Activated naive CD4-positive, alpha-beta T cell treated with anti-CD3 and anti-CD28 coated beads, Interleukin-2, amount 10 ng/mL, durations not matched to agents 7 days and 5 days (primary cell): ENCODE results near the gene BRINP2.

Source experiments
- CTCF ChIA-PET: fragments of 350-600 bp; sonication (Branson Sonifier 250); formaldehyde crosslinking; loops from one replicate; lab custom pipeline; 2021; ENCODE audit warnings: antibody characterized with exemption; lab: Charles Lee
- DNase-seq: peaks from one replicate; pipeline ENCODE4 v3.0.0-alpha.2; 2020
- H3K27ac Mint-ChIP-seq: one replicate; pipeline ENCODE4 v1.8.0; 2021; ENCODE audit warnings: mild to moderate bottlenecking, moderate library complexity, mixed read lengths
- H3K27me3 Mint-ChIP-seq: one replicate; pipeline ENCODE4 v1.8.0; 2021; ENCODE audit warnings: mild to moderate bottlenecking, mixed read lengths
- H3K36me3 Mint-ChIP-seq: one replicate; pipeline ENCODE4 v1.8.0; 2021; ENCODE audit warnings: mixed read lengths
- H3K4me1 Mint-ChIP-seq: one replicate; pipeline ENCODE4 v1.8.0; 2021; ENCODE audit warnings: mixed read lengths
- H3K4me3 Mint-ChIP-seq: one replicate; pipeline ENCODE4 v1.8.0; 2021; ENCODE audit warnings: mild to moderate bottlenecking, moderate library complexity, mixed read lengths
- H3K9me3 Mint-ChIP-seq: one replicate; pipeline ENCODE4 v1.8.0; 2021; ENCODE audit warnings: mixed read lengths

Gene BRINP2

DNA sequence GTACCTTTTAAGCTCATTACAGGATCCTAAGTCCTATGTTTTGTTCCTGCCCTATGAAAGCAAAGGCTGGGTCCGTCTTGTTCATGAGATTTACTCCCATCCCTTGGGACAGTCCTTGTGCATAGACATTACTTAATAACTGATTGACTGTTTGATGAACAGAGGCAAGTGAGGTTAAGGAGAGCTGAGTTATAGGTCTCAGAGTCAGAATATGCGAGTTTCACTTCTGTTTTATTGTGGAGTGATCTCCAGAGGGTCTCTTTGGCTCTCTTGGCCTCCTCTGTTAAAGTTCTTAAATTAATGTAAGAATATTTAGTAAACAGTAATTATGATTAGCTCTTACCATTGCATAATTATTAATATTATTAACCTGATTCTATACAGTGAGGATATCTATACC, 52.6 kb downstream of the BRINP2 start:
- H3K27me3 Mint-ChIP-seq, result no peaks in the 10 kb centered on the region
- CTCF ChIA-PET, result interaction anchor here (0.7 kb wide), 1 partner anchor 1343 kb away, joined by 4 read pairs; no protein-coding TSS in a partner anchor
- DNase-seq, result no peak
- no peaks in the 10 kb centered on the region for H3K36me3 Mint-ChIP-seq
- H3K4me1 Mint-ChIP-seq, result no peaks in the 10 kb centered on the region
- H3K9me3 Mint-ChIP-seq, result no peaks in the 10 kb centered on the region
- no peak overlapping the region for H3K27ac Mint-ChIP-seq
- no peak overlapping the region for H3K4me3 Mint-ChIP-seq

GRCh38 chr1:177227978-177228692, 57.4 kb downstream of the BRINP2 start:
- CTCF ChIA-PET, result no interaction called here
- Mint-ChIP-seq H3K4me3 (no peak overlapping the region), H3K27me3 (no peaks in the 10 kb centered on the region), H3K4me1 (no peaks in the 10 kb centered on the region), H3K9me3 (peaks cover 4% of the 10 kb centered on the region), H3K27ac (no peak overlapping the region), H3K36me3 (no peaks in the 10 kb centered on the region)
- DNase-seq, result no peak

DNA sequence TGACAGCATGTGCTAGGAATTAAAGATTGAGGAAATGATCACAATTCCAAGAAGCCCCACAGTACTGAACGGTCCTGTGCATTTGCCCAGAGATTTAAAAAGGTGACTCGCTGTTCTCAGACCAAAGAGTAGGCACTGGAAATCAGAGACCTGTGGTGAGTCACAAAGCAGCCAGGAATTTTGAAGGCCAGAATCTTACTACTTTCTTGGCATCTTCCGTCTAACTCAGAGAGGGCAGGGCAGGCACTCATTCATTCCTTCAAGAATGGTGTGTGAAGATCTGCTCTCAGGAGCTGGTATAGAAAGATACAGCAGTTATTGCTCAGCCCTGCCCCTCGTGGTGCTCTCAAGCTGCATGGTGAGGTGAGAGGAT, 57.9 kb downstream of the BRINP2 start:
- no peaks in the 10 kb centered on the region for H3K36me3 Mint-ChIP-seq
- DNase-seq, result no peak
- H3K27me3 Mint-ChIP-seq, result no peaks in the 10 kb centered on the region
- CTCF ChIA-PET, result no interaction called here
- H3K4me3 Mint-ChIP-seq, result no peak overlapping the region
- H3K9me3 Mint-ChIP-seq, result peaks cover 4% of the 10 kb centered on the region
- no peak overlapping the region for H3K27ac Mint-ChIP-seq
- H3K4me1 Mint-ChIP-seq, result no peaks in the 10 kb centered on the region

- H3K27ac Mint-ChIP-seq, result no peak overlapping the region
- DNase-seq, result no peak
- no peaks in the 10 kb centered on the region for H3K36me3 Mint-ChIP-seq
- H3K9me3 Mint-ChIP-seq, result peaks cover 4% of the 10 kb centered on the region
- no peaks in the 10 kb centered on the region for H3K4me1 Mint-ChIP-seq
- H3K4me3 Mint-ChIP-seq, result no peak overlapping the region
- CTCF ChIA-PET, result no interaction called here
- no peaks in the 10 kb centered on the region for H3K27me3 Mint-ChIP-seq
These were observed 59.0 kb downstream of the BRINP2 start for GRCh38 chr1:177229781-177230180.

DNA sequence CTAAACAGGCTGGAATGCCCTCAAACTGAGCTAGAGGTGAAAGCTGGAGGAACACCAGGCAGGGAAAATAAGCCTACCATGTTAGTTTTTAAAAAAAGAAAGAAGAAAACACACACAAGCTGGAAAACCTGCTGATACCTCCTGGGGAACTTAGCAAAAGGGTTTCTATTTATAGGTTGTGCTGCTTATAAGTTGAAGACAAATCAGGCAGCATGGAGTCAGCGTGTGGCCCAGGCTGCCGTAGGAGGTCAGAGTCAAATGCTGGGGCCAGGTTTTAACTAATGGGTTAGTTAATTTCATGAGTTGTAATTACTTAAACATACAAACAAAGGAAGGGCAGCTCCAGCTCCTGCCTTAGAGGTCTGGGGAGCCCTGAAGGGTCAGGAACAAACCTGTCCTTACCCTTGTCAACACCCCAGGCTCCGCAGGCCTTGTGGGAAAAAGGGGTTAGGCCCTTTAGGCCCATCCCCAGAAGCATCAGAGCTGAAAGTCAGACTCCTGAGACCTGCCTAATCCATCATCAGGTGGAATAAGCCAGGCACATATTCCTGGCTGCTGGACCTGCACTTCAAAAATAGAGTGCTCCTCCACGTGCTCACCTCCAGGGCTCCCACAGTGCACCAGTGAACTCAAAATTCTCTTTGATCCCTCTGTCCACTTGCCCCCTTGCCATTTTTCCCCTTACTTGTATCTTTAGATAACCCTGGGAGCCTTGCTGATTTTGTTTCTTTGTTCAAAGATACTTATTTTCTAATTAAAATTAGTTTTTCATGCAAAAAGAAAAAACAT, 59.7 kb downstream of the BRINP2 start:
- no peaks in the 10 kb centered on the region for H3K36me3 Mint-ChIP-seq
- H3K27me3 Mint-ChIP-seq, result no peaks in the 10 kb centered on the region
- DNase-seq, result no peak
- CTCF ChIA-PET, result no interaction called here
- peaks cover 4% of the 10 kb centered on the region for H3K9me3 Mint-ChIP-seq
- no peaks in the 10 kb centered on the region for H3K4me1 Mint-ChIP-seq
- H3K27ac Mint-ChIP-seq, result no peak overlapping the region
- no peak overlapping the region for H3K4me3 Mint-ChIP-seq

- Mint-ChIP-seq H3K4me3 (no peak overlapping the region), H3K4me1 (no peaks in the 10 kb centered on the region)
- CTCF ChIA-PET, result no interaction called here
These were observed 64.6 kb downstream of the BRINP2 start for GRCh38 chr1:177235350-177235749.

DNA sequence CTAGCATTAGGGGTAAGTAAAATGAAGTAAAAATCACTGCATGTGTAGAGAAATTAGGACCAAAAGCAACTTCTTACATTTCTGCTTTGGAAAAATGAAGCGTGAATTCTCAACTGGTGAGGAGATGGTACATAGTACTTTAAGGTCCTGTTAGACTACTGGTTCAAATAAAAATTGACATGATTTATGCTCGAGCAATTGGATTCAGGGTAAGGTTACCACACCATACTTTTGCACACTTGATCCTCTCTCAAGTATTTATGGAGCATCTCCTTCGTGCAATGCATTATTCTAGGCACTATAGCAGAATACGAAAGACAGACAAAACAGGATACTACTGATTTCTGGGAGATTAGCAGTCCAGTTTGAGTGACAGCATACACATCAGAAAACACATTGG, 66.2 kb downstream of the BRINP2 start:
- Mint-ChIP-seq H3K36me3 (no peaks in the 10 kb centered on the region), H3K4me1 (no peaks in the 10 kb centered on the region), H3K9me3 (peaks cover under 1% of the 10 kb centered on the region), H3K27ac (no peak overlapping the region), H3K4me3 (no peak overlapping the region), H3K27me3 (no peaks in the 10 kb centered on the region)
- no peak for DNase-seq
- CTCF ChIA-PET, result no interaction called here

More at GRCh38 chr1:177235350-177235749, 64.6 kb downstream of the BRINP2 start:
- DNase-seq, result no peak
- H3K9me3 Mint-ChIP-seq, result no peaks in the 10 kb centered on the region
- H3K27ac Mint-ChIP-seq, result no peak overlapping the region
- no peaks in the 10 kb centered on the region for H3K27me3 Mint-ChIP-seq
- no peaks in the 10 kb centered on the region for H3K36me3 Mint-ChIP-seq

- no peaks in the 10 kb centered on the region for H3K27me3 Mint-ChIP-seq
- H3K4me1 Mint-ChIP-seq, result no peaks in the 10 kb centered on the region
- CTCF ChIA-PET, result no interaction called here
- DNase-seq, result no peak
- H3K36me3 Mint-ChIP-seq, result no peaks in the 10 kb centered on the region
- no peak overlapping the region for H3K27ac Mint-ChIP-seq
- peaks cover 5% of the 10 kb centered on the region for H3K9me3 Mint-ChIP-seq
- no peak overlapping the region for H3K4me3 Mint-ChIP-seq
These were observed 68.2 kb downstream of the BRINP2 start for GRCh38 chr1:177238967-177239366.

GRCh38 chr1:177239792-177240191, 69.0 kb downstream of the BRINP2 start:
- Mint-ChIP-seq H3K27ac (no peak overlapping the region), H3K36me3 (no peaks in the 10 kb centered on the region), H3K4me1 (no peaks in the 10 kb centered on the region), H3K4me3 (no peak overlapping the region), H3K9me3 (peaks cover 5% of the 10 kb centered on the region), H3K27me3 (no peaks in the 10 kb centered on the region)
- CTCF ChIA-PET, result no interaction called here
- DNase-seq, result no peak

DNA sequence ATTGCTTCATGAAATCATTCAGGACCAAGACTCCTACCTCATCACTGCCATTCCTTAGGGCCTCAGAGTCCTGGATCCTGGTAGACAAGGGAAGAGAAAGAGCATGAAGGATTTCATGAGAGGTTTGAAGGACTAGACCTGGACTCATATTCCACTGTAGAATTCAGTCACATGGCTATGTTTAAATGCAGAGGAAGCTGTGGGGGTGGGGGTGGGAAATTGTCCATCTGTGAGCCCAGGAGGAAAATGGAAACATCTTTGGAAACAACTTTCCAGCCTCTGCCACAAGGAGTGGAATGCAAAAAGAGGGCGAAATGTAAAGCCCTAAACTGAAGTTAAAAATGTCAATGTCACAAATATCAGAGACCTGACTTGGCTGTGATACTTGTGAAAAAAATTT, 73.0 kb downstream of the BRINP2 start:
- Mint-ChIP-seq H3K4me3 (no peak overlapping the region), H3K27me3 (no peaks in the 10 kb centered on the region)
- no peak for DNase-seq

GRCh38 chr1:177246710-177247580, 76.2 kb downstream of the BRINP2 start:
- no peak overlapping the region for H3K27ac Mint-ChIP-seq
- H3K4me1 Mint-ChIP-seq, result no peaks in the 10 kb centered on the region
- no peaks in the 10 kb centered on the region for H3K36me3 Mint-ChIP-seq
- no peaks in the 10 kb centered on the region for H3K27me3 Mint-ChIP-seq
- CTCF ChIA-PET, result no interaction called here
- peaks cover 5% of the 10 kb centered on the region for H3K9me3 Mint-ChIP-seq
- H3K4me3 Mint-ChIP-seq, result no peak overlapping the region
- DNase-seq, result no peak

More for the DNA sequence above, 73.0 kb downstream of the BRINP2 start:
- CTCF ChIA-PET, result no interaction called here
- no peaks in the 10 kb centered on the region for H3K36me3 Mint-ChIP-seq
- no peaks in the 10 kb centered on the region for H3K4me1 Mint-ChIP-seq
- peaks cover 5% of the 10 kb centered on the region for H3K9me3 Mint-ChIP-seq
- H3K27ac Mint-ChIP-seq, result no peak overlapping the region

GRCh38 chr1:177247623-177248176, 76.9 kb downstream of the BRINP2 start:
- Mint-ChIP-seq H3K4me1 (no peaks in the 10 kb centered on the region), H3K9me3 (no peaks in the 10 kb centered on the region), H3K36me3 (no peaks in the 10 kb centered on the region), H3K27ac (no peak overlapping the region), H3K4me3 (no peak overlapping the region), H3K27me3 (no peaks in the 10 kb centered on the region)
- CTCF ChIA-PET, result no interaction called here
- DNase-seq, result no peak

- no peaks in the 10 kb centered on the region for H3K9me3 Mint-ChIP-seq
- no peak for DNase-seq
- CTCF ChIA-PET, result no interaction called here
- H3K27me3 Mint-ChIP-seq, result no peaks in the 10 kb centered on the region
- H3K4me3 Mint-ChIP-seq, result no peak overlapping the region
- no peaks in the 10 kb centered on the region for H3K36me3 Mint-ChIP-seq
- no peaks in the 10 kb centered on the region for H3K4me1 Mint-ChIP-seq
- no peak overlapping the region for H3K27ac Mint-ChIP-seq
These were observed 77.5 kb downstream of the BRINP2 start for GRCh38 chr1:177248258-177248657.

DNA sequence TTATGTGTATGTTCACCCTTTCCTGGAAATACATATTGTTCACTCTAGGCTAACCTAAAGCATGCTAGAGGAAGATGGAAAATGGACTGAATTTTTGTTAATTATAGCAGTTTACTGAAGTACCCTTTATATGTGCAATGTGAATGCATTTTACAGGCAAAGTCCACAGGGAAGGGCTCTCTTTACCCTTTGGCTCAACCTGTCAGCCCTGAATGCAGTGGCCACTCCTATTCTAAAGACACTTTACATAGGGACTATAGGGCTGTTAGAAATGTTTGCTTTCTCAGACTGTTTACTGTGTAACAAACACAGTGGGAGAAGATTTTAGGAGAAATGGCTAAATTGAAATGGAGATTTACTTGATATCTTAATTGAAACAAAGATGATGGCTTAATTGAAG, 78.5 kb downstream of the BRINP2 start:
- Mint-ChIP-seq H3K27ac (no peak overlapping the region), H3K36me3 (no peaks in the 10 kb centered on the region), H3K27me3 (no peaks in the 10 kb centered on the region), H3K9me3 (no peaks in the 10 kb centered on the region), H3K4me1 (no peaks in the 10 kb centered on the region), H3K4me3 (no peak overlapping the region)
- no peak for DNase-seq
- CTCF ChIA-PET, result no interaction called here
